MCF 10A (cell line): Measurements from ENCODE around the gene SFI1. TPM values are rescaled to one million over a fixed set of nuclear protein-coding genes. Genes with fewer than 3 reads are reported as not detected.

ENCODE experiments used
- BruUV-seq: library from RNA; stranded (reverse); fragments of 400-500 nt; replicated peaks from 2 replicates; lab custom pipeline; 2021; lab: Mats Ljungman, UMichigan
- CTCF ChIA-PET: fragments of 300-600 bp; sonication (Branson Sonifier 250); formaldehyde crosslinking; extraction: SDS; loops from one replicate; lab custom pipeline; 2021; ENCODE audit warnings: antibody characterized with exemption, inconsistent platforms; lab: Yijun Ruan, JAX
- POLR2A ChIA-PET: fragments of 300-600, 350-650 bp; sonication (Branson Sonifier 250); formaldehyde crosslinking; extraction: SDS; loops from one replicate; lab custom pipeline; 2020; ENCODE audit warnings: antibody characterized with exemption, inconsistent platforms; lab: Yijun Ruan, JAX
- DNase-seq: peaks from one replicate; pipeline ENCODE4 v3.0.0-alpha.2; 2018; ENCODE audit not compliant: unreplicated experiment
- H3K27ac Mint-ChIP-seq: one replicate; pipeline ENCODE4 v1.8.0; 2022; ENCODE audit warnings: mild to moderate bottlenecking, low read depth, mixed read lengths; ENCODE audit not compliant: unreplicated experiment
- H3K27me3 Mint-ChIP-seq: one replicate; pipeline ENCODE4 v1.8.0; 2022; ENCODE audit warnings: mixed read lengths; ENCODE audit not compliant: insufficient read depth, unreplicated experiment
- H3K36me3 Mint-ChIP-seq: one replicate; pipeline ENCODE4 v1.8.0; 2022; ENCODE audit warnings: mild to moderate bottlenecking, moderate library complexity, mixed read lengths; ENCODE audit not compliant: insufficient read depth, unreplicated experiment
- H3K4me1 Mint-ChIP-seq: one replicate; pipeline ENCODE4 v1.8.0; 2022; ENCODE audit warnings: mixed read lengths; ENCODE audit not compliant: insufficient read depth, unreplicated experiment
- H3K4me3 Mint-ChIP-seq: one replicate; pipeline ENCODE4 v1.8.0; 2022; ENCODE audit warnings: mild to moderate bottlenecking, moderate library complexity, mixed read lengths; ENCODE audit not compliant: unreplicated experiment
- H3K9me3 Mint-ChIP-seq: one replicate; pipeline ENCODE4 v1.8.0; 2022; ENCODE audit warnings: mixed read lengths; ENCODE audit not compliant: unreplicated experiment
- CTCF ChIP-seq: fragments of 200-600 bp; IDR thresholded peaks from one replicate; pipeline ENCODE4 v1.8.0; 2022; ENCODE audit warnings: antibody characterized with exemption, mild to moderate bottlenecking; ENCODE audit not compliant: unreplicated experiment
- intact Hi-C: fragments of 100-400 bp; cut with micrococcal nuclease; formaldehyde crosslinking; loops from 2 replicates; pipeline ENCODE4 v1.14.1; 2022
- total RNA-seq: library from RNA; stranded (reverse); gene quantifications from 2 replicates; pipeline ENCODE4 v1.2.3, GENCODE V29; 2022

Gene SFI1
- total RNA-seq, 1 experiment from 2014 or later = 36.2 TPM

GRCh38 chr22:31625257-31625640 is 128.9 kb downstream of the SFI1 start:
- TF ChIP-seq CTCF = no peak
- no TSS peak for BruUV-seq
- H3K36me3 Mint-ChIP-seq = peaks cover 66% of the 10 kb centered on the region
- DNase-seq = no peak
- intact Hi-C loops = no loop called here
- H3K4me1 Mint-ChIP-seq = peaks cover 12% of the 10 kb centered on the region
- no peaks in the 10 kb centered on the region for H3K9me3 Mint-ChIP-seq
- H3K27me3 Mint-ChIP-seq = no peaks in the 10 kb centered on the region
- POLR2A ChIA-PET = no interaction called here
- CTCF ChIA-PET = interaction anchor here (0.7 to 1.0 kb wide), 3 partner anchors 9 to 64 kb away, joined by 3 to 5 read pairs (median 4); no protein-coding TSS in a partner anchor
- H3K27ac Mint-ChIP-seq = no peak overlapping the region
- H3K4me3 Mint-ChIP-seq = no peak overlapping the region

- intact Hi-C loops = no loop called here
- no TSS peak for BruUV-seq
These were observed 129.5 kb downstream of the SFI1 start for GRCh38 chr22:31625661-31626426.

GRCh38 chr22:31626427-31627150 is 130.3 kb downstream of the SFI1 start:
- no peak for DNase-seq
- H3K9me3 Mint-ChIP-seq = no peaks in the 10 kb centered on the region
- H3K27ac Mint-ChIP-seq = no peak overlapping the region
- H3K4me3 Mint-ChIP-seq = no peak overlapping the region
- BruUV-seq = no TSS peak
- TF ChIP-seq CTCF = no peak
- H3K4me1 Mint-ChIP-seq = peaks cover 12% of the 10 kb centered on the region
- peaks cover 57% of the 10 kb centered on the region for H3K36me3 Mint-ChIP-seq
- H3K27me3 Mint-ChIP-seq = no peaks in the 10 kb centered on the region
- POLR2A ChIA-PET = no interaction called here
- CTCF ChIA-PET = interaction anchor here (1.4 kb wide), 1 partner anchor 39 kb away, joined by 4 read pairs; no protein-coding TSS in a partner anchor
- intact Hi-C loops = no loop called here

More at GRCh38 chr22:31625661-31626426, 129.5 kb downstream of the SFI1 start:
- peaks cover 12% of the 10 kb centered on the region for H3K4me1 Mint-ChIP-seq
- ChIA-PET POLR2A (no interaction called here), CTCF (interaction anchor here (0.7 to 1.4 kb wide), 3 partner anchors 8 to 40 kb away, joined by 3 to 4 read pairs (median 4); no protein-coding TSS in a partner anchor)
- H3K9me3 Mint-ChIP-seq = no peaks in the 10 kb centered on the region
- H3K27ac Mint-ChIP-seq = no peak overlapping the region
- peaks cover 65% of the 10 kb centered on the region for H3K36me3 Mint-ChIP-seq
- no peak overlapping the region for H3K4me3 Mint-ChIP-seq
- H3K27me3 Mint-ChIP-seq = no peaks in the 10 kb centered on the region
- TF ChIP-seq CTCF = no peak
- DNase-seq = no peak

GRCh38 chr22:31627223-31627731 is 130.9 kb downstream of the SFI1 start:
- TF ChIP-seq CTCF = no peak

More at GRCh38 chr22:31627223-31627731, 130.9 kb downstream of the SFI1 start:
- POLR2A ChIA-PET = no interaction called here
- H3K4me1 Mint-ChIP-seq = peaks cover 12% of the 10 kb centered on the region
- CTCF ChIA-PET = interaction anchor here (0.5 to 1.4 kb wide), 3 partner anchors 38 to 343 kb away, joined by 4 read pairs; no protein-coding TSS in a partner anchor
- no peaks in the 10 kb centered on the region for H3K9me3 Mint-ChIP-seq
- no peak for DNase-seq
- peaks cover 57% of the 10 kb centered on the region for H3K36me3 Mint-ChIP-seq
- intact Hi-C loops = no loop called here
- no peak overlapping the region for H3K27ac Mint-ChIP-seq
- no peak overlapping the region for H3K4me3 Mint-ChIP-seq
- no peaks in the 10 kb centered on the region for H3K27me3 Mint-ChIP-seq
- BruUV-seq = no TSS peak
